Activated CD8-positive, alpha-beta memory T cell treated with anti-CD3 and anti-CD28 coated beads for 4 hours (primary cell): ENCODE data around the gene PCDHB2.
"Not testable (repeated sequence)": the region's sequence is repeated elsewhere in the genome, so short reads cannot be mapped to it uniquely, and the experiment has no call there.

Experiments used
- DNase-seq, 2 donors: peaks; one replicate each; pipeline ENCODE4 v3.0.0-alpha.2; 2020; ENCODE audit warnings: low read depth in 2 of 2

PCDHB2 gene

DNA sequence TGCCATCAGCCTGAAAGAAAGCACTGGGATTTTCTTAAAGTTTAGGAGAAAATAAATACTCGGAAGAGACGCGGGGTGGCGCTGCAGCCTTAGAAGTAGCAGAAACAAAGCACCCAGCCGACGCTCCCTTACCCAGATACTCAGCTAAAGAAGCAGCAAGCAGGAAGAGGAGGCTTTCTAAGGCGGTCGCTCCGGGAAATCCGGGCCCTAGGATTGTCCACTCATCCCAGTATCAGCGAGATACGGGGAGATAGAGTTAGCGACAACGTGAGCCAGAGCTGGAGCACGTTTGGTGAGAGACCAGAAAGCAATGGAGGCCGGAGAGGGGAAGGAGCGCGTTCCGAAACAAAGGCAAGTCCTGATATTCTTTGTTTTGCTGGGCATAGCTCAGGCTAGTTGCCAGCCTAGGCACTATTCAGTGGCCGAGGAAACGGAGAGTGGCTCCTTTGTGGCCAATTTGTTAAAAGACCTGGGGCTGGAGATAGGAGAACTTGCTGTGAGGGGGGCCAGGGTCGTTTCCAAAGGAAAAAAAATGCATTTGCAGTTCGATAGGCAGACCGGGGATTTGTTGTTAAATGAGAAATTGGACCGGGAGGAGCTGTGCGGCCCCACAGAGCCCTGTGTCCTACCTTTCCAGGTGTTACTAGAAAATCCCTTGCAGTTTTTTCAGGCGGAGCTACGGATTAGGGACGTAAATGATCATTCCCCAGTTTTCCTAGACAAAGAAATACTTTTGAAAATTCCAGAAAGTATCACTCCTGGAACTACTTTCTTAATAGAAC is at the start of gene PCDHB2:
PCDHB2 (plus strand) TSS at position 135 of the 782 bp plus-strand sequence; CDS start at position 311, 176 bp downstream.
- DNase-seq: no peak

DNA sequence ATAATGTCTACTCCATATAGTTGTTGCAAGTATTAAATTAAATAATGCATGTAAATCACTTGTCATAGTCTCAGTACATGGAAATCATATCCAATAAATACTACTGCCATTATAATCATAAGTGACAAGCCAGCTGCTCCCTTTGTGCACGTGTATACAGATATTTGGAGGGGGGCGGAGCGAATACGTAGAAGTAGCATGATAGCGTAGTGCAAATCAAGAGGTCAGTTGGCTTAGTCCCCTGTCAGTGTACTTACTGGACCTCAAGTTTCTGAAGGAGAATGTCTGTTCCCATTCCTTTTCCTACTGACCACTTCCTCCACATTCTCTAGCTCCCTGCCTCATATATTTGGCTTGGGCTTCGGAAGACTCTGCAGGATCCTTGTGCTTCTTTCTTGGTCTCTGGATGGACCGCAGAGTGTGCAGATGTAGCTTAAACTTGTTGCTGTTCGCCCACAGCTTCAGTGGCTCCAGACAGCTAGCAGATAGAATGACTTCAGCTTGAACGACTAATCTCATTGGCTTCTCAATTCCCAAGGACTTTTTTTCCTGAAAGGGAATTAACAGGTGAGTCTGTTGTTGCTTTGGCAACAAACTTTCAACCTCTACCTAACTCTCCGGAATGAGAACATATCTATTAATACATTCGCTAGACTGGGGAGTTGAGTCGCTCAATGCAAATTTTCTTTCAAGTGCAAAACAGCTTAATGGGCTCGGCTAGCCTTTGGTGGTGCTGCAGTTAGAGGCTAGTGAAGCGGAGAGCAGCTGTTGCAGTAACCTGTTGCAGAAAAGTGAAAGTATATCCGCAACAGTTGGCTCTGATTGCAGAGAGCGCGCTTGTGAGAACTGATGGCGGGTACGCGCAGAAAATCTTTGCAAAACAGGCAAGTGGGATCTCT is 43.5 kb upstream of the PCDHB2 start, which contains the start of gene PCDHB1:
PCDHB1 (plus strand) TSS at position 753 of the 899 bp plus-strand sequence; CDS start at position 850, 97 bp downstream.
- no peak for DNase-seq

DNA sequence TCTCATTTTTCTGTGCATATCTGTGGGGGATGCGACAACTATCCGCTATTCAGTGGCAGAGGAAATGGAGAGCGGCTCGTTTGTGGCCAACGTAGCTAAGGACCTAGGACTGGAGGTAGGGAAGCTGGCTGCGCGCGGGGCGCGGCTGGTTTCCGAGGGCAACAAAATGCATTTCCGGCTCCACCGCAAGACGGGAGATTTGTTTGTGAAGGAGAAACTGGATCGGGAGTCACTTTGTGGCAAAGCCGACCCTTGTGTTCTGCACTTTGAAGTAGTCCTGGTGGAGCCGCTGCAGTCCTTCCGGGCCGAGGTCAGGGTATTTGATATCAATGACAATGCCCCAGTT is 42.9 kb upstream of the PCDHB2 start:
- DNase-seq: no peak

DNA sequence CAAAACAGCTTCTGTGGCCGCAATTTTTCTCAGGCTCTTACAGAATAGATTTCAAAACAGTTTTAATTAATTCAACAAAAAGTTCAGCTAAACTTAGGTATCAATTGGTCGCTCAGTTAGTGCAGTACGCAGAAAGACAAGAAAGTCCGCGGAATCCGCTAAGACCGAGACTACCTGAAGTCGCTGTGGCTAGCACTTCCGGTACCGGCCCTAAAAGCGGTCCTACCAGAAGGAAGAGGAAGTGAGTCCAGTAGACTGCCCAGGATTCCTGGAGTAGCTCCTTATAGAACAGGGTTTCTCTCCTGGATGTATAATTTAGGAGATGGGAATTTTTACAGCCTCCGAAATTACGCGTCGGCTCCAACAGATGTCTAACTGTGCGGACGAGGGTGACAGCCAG is 16.6 kb upstream of the PCDHB2 start:
- DNase-seq: no peak

DNA sequence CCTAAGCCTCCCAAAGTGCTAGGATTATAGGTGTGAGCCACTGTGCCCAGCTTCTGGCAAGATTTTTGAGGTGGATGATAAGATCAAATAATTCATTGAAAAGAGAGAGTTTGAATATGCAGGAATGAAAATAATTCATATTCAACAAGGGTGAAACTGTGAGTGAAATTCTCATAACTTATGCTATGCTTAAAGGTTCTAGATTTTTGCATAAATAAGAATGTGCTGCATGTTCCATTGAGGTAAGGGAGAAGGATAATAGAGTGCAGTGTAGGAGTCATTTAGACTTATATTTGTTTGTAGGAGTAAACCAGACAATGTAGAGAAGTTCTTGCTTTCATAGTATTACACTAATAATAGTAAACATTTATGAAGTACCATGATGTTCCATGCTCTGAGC is 12.2 kb upstream of the PCDHB2 start:
- DNase-seq: no peak

DNA sequence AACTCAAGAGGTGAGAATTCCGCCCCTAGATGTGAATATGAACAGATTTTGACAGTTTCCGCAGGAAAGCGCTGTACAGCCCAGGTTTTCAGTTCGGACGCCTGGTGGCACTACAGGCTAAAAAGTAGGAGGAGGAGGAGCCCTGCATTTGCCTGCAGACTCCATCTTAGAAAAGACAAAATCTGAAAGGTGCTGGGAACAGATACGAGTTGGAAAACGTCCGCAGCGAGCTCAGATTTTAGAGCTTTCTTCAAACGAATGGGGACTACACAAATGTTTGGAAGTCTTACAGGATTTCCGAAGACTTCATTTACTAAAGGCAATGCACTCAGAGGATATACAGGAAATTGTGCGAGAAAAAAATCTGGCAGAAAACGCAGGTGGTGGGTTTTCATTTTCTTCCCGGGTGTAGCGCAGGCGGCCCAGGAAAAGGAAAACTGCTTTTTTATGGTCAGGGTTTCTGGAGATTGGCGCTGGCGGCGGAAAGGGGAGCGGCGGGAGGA is 9.9 kb upstream of the PCDHB2 start:
- DNase-seq: no peak

DNA sequence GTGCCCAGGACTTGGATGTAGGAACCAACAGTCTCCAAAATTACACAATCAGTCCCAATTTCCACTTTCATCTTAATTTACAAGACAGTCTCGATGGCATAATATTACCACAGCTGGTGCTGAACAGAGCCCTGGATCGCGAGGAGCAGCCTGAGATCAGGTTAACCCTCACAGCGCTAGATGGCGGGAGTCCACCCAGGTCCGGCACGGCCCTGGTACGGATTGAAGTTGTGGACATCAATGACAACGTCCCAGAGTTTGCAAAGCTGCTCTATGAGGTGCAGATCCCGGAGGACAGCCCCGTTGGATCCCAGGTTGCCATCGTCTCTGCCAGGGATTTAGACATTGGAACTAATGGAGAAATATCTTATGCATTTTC is 837 bp downstream of the PCDHB2 start:
- DNase-seq: no peak

DNA sequence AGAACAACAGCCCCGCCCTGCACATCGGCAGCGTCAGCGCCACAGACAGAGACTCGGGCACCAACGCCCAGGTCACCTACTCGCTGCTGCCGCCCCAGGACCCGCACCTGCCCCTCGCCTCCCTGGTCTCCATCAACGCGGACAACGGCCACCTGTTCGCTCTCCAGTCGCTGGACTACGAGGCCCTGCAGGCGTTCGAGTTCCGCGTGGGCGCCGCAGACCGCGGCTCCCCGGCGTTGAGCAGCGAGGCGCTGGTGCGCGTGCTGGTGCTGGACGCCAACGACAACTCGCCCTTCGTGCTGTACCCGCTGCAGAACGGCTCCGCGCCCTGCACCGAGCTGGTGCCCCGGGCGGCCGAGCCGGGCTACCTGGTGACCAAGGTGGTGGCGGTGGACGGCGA is 1.8 kb downstream of the PCDHB2 start:
- not testable (repeated sequence) for DNase-seq

DNA sequence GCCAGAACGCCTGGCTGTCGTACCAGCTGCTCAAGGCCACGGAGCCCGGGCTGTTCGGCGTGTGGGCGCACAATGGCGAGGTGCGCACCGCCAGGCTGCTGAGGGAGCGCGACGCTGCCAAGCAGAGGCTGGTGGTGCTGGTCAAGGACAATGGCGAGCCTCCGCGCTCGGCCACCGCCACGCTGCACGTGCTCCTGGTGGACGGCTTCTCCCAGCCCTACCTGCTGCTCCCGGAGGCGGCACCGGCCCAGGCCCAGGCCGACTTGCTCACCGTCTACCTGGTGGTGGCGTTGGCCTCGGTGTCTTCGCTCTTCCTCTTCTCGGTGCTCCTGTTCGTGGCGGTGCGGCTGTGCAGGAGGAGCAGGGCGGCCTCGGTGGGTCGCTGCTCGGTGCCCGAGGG is 2.2 kb downstream of the PCDHB2 start:
- DNase-seq: not testable (repeated sequence)

DNA sequence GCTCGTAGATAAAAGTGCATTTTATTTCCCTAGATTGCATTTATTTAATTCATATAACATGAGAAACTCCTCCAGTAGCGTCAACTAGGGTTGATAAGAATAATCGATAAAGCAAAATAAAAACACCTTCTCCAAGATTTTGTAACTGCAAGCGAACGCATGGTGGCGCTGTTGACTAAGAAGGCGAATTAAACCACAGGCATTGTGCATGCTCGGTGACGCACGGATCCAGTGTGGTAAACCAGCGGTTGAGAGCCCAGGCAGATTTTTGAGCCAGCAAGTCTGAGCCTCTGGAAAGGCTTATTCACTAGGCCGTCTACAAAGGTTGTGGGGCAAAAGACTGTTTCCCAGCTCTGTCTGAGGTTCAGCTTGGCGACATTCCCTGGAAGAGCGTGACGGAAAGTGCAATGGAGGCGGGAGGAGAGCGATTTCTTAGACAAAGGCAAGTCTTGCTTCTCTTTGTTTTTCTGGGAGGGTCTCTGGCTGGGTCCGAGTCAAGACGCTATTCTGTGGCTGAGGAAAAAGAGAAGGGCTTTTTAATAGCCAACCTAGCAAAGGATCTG is 5.9 kb downstream of the PCDHB2 start, which contains the start of gene PCDHB3:
PCDHB3 (plus strand) TSS at position 231 of the 563 bp plus-strand sequence; CDS start at position 408, 177 bp downstream.
- DNase-seq: no peak

DNA sequence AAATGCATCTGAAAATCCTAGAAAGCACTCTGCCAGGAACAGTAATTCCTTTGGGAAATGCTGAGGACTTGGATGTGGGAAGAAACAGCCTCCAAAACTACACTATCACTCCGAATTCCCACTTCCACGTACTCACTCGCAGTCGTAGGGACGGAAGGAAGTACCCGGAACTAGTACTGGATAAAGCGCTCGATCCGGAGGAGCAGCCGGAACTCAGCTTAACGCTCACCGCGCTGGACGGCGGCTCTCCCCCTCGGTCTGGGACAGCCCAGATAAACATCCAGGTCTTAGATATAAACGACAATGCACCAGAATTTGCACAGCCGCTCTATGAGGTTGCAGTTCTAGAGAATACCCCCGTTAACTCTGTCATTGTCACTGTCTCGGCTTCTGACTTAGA is 6.6 kb downstream of the PCDHB2 start:
- DNase-seq: no peak

DNA sequence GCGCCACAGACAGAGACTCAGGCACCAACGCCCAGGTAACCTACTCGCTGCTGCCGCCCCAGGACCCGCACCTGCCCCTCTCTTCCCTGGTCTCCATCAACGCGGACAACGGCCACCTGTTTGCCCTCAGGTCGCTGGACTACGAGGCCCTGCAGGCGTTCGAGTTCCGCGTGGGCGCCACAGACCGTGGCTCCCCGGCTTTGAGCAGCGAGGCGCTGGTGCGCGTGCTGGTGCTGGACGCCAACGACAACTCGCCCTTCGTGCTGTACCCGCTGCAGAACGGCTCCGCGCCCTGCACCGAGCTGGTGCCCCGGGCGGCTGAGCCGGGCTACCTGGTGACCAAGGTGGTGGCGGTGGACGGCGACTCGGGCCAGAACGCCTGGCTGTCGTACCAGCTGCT is 7.7 kb downstream of the PCDHB2 start:
- DNase-seq: not testable (repeated sequence)

DNA sequence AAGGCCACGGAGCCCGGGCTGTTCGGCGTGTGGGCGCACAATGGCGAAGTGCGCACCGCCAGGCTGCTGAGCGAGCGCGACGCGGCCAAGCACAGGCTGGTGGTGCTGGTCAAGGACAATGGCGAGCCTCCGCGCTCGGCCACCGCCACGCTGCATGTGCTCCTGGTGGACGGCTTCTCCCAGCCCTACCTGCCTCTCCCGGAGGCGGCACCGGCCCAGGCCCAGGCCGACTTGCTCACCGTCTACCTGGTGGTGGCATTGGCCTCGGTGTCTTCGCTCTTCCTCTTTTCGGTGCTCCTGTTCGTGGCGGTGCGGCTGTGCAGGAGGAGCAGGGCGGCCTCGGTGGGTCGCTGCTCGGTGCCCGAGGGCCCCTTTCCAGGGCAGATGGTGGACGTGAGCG is 8.1 kb downstream of the PCDHB2 start:
- not testable (repeated sequence) for DNase-seq

DNA sequence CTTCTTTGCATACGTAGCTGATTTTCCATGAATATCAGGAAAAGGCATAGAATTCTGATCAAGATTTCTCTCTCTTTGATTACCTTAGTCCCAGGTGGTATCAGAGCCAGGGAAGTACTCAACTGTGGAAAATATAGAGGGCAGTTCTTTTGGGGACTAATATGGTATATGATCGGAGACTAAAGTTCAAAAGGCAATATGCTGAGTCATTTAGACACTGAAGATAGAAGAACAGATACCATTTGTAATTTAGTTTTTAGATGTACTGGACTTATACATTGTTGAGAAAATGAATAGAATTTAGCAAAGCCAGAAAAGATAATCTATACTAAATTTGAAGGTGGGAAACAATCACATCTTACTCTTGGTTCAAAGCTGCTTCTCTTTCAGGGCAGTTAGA is 10.9 kb downstream of the PCDHB2 start:
- no peak for DNase-seq

DNA sequence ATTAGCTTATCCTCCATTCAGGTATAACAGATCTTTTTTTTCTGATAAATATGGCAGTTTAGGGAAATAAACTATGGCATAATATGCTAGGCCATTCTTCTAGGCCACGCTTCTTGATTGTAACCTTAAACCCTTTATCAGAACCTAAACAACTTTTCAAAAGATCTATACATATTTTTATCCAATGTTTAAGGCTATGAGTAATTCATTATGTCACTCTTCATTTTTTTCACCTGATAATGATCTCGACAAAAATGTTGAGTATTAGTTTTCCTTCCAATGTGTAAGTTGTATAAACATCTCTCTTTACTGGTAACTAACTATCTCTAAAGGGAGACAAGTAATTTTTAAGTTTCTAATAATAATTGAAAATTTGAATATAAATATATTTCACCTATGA is 24.8 kb downstream of the PCDHB2 start:
- DNase-seq: no peak

DNA sequence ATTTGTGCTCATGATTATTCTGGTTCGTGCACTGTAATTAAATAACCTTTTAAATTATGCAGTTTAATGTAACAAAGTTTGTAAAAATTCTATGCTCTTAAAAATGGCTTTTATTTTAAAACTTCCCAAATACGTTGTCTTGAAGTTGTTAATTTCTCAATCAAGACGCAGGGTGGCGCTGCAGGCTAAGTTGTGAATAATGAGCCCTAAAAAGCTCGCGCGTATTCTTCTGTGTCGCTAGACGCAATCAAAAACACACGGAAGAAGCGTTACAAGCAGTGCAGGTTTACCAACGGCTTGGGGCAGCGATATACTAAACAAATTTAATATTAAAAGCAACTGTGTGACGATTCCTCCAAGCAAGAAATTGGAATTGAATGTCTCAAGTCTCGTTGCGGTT is 27.1 kb downstream of the PCDHB2 start, which contains the start of gene PCDHB4:
PCDHB4 (plus strand) TSS at position 256 of the 400 bp plus-strand sequence. CDS start 181 bp downstream, outside the sequence.
- DNase-seq: no peak

DNA sequence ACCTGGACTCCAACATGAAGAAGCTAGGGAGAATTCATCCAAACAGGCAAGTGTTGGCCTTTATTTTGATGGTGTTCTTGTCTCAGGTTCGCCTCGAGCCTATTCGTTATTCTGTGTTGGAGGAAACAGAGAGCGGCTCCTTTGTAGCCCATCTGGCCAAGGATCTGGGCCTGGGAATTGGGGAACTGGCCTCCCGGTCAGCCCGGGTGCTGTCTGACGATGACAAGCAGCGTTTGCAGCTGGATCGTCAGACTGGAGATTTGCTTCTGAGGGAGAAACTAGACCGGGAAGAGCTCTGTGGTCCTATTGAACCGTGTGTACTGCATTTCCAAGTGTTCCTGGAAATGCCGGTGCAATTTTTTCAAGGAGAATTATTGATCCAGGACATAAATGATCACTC is 27.6 kb downstream of the PCDHB2 start:
- DNase-seq: no peak

DNA sequence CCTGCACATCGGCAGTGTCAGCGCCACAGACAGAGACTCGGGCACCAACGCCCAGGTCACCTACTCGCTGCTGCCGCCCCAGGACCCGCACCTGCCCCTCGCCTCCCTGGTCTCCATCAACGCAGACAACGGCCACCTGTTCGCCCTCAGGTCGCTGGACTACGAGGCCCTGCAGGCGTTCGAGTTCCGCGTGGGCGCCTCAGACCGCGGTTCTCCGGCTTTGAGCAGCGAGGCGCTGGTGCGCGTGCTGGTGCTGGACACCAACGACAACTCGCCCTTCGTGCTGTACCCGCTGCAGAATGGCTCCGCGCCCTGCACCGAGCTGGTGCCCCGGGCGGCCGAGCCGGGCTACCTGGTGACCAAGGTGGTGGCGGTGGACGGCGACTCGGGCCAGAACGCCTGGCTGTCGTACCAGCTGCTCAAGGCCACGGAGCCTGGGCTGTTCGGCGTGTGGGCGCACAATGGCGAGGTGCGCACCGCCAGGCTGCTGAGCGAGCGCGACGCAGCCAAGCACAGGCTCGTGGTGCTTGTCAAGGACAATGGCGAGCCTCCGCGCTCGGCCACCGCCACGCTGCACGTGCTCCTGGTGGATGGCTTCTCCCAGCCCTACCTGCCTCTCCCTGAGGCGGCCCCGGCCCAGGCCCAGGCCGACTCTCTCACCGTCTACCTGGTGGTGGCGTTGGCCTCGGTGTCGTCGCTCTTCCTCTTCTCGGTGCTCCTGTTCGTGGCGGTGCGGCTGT is 29.2 kb downstream of the PCDHB2 start:
- DNase-seq: not testable (repeated sequence)

DNA sequence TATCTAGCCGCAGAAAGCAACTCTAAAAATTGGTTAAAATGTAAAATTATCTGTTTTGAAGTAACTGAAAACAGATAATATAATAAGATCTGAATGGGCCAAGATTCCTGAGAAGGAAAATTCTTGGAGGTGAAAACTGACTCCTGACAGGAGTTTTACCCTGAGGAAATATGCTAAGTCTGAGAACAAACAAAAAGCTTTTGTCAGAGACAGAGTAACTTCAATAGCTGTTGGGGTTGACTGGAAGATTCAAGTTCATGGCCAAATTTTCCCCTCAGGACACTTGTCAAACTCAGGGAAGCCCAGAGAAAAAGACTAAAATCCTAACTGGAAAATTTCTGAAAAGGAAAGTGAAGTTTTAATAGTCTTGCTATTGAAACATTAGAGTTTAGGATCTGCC is 32.9 kb downstream of the PCDHB2 start:
- no peak for DNase-seq

DNA sequence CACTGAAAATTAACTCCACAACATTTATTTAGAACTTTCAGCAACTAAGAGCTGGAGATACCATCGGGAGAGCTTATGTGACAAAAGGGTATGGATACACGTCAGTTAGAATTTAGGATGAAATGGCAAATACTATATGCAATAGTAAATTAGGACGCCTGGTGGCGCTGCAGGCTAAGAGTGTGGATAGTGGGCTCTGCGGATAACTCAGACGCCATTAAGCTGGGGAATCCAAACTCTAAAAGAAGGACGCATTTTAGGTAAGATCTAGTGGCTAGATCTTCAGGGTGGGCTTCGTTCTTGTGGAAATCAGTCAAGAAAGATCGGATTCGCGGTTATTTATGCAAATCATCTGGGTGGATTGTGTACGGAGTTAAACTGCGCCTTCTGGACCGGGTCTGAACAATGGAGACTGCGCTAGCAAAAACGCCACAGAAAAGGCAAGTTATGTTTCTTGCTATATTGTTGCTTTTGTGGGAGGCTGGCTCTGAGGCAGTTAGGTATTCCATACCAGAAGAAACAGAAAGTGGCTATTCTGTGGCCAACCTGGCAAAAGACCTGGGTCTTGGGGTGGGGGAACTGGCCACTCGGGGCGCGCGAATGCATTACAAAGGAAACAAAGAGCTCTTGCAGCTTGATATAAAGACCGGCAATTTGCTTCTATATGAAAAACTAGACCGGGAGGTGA is 40.8 kb downstream of the PCDHB2 start, which contains the start of gene PCDHB5:
PCDHB5 (plus strand) TSS at position 177 of the 688 bp plus-strand sequence; CDS start at position 406, 229 bp downstream.
- no peak for DNase-seq
